Stimulated activated CD4-positive, alpha-beta T cell treated with anti-CD3 and anti-CD28 coated beads, Interleukin-15, amount 100 ng/mL, for 48 hours (primary cell): ENCODE measurements around the gene DAP3.
A peak's percentile ranks its signal among the peaks of the same experiment; 100 is the strongest.
"Not testable (repeated sequence)": the region's sequence is repeated elsewhere in the genome, so short reads cannot be mapped to it uniquely, and the experiment has no call there.

ENCODE experiments used
- DNase-seq, 2 donors: peaks; one replicate each; pipeline ENCODE4 v3.0.0-alpha.2; 2020; ENCODE audit warnings: low read depth in 2 of 2

Gene DAP3

DNA sequence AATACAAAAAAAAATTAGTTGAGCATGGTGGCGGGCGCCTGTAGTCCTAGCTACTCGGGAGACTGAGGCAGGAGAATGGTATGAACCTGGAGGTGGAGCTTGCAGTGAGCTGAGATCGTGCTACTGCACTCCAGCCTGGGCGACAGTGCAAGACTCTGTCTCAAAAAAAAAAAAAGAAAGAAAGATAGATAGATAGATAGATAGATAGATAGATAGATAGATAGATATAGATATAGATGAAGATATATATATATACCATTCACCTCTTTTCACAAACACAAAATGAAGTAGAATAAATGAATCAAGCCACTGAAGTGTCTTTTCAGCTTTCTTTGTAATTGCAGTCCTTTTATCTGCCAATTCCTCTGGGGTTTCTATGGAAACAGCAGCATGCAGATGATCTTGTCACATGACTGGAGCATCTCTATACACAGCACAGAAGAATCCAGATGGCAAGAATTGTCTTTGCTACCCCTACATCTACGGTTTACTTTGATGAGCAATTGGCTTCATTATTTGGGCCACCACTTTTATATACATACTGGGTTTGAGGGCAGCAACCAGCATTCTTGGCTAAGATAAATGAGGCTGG lies 29.7 kb downstream of the DAP3 start:
- not testable (repeated sequence) for DNase-seq

DNA sequence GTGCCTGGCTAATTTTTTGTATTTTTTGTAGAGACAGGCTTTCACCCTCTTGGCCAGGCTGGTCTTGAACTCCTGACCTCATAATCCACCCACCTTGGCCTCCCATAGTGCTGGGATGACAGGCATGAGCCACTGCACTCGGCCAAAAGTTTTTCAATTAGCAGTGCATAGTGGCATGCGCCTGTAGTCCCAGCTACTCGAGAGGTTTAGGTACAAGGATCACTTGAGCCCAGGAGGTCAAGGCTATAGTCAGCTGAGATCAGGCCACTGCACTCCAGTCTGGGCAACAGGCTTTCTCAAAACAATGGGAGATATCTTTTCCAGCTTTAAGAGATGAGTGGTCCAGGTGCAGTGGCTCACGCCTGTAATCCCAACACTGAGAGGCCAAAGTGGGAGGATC lies 30.8 kb downstream of the DAP3 start:
- no peak for DNase-seq

DNA sequence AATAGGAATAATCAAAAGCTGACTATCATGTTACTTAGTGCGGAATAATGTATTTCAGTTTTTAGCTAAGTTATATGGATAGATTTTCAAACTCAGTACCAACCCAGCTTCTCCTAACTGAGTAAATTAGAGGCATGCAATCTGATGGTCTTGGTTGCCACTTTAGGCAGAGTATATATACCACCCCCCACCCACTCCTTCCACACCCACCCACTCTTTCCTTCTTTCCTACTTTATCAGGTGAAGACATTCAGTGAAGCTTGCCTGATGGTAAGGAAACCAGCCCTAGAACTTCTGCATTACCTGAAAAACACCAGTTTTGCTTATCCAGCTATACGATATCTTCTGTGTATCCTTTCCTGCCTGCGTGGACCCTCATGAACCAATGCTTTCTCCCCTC lies 36.3 kb downstream of the DAP3 start:
- no peak for DNase-seq

DNA sequence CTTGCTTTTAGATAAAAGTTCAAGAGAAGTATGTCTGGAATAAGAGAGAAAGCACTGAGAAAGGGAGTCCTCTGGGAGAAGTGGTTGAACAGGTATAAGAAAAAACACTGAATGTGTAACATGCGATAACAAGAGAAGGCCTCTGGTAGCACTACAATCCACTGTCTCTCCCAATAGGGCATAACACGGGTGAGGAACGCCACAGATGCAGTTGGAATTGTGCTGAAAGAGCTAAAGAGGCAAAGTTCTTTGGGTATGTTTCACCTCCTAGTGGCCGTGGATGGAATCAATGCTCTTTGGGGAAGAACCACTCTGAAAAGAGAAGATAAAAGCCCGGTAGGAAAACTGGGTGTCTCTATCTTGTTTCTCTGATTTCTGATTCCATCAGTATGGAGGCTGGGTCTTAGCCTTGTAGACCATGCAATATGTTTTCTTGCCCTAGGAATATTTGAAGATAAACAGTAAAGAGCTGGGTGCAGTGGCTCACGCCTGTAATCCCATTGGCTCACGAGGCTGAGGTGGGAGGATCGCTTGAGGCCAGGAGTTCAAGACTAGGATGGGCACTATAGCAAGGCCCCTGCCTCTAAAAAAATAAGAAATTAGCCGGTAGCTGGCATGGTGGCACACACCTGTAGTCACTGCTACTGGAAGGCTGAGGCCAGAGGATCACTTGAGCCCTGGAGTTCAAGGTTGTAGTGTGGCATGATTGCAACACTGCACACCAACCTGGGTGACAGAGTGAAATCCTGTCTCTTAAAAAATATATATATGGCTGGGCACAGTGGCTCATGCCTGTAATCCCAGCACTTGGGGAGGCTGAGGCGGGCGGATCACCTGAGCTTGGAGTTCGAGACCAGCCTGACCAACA lies 40.4 kb downstream of the DAP3 start:
- peak in 1 of 2 donors; percentile 10 for DNase-seq

DNA sequence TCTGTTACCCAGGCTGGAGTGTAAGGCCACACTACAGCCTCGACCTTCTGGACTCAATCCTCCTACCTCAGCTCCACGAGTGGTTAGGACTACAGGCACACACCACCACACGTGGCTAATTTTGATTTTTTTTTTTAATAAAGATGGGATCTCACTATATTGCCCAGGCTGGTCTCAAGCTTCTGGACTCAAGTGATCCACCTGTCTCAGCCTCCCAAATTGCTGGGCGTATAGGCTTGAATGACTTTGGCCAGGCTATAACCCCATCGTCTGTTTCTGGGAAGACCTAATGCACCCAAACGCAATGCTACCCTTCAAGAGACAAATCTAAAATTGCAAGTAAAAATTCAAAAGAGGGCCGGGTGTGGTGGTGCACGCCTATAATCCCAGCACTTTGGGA lies 52.1 kb downstream of the DAP3 start:
- no peak for DNase-seq

DNA sequence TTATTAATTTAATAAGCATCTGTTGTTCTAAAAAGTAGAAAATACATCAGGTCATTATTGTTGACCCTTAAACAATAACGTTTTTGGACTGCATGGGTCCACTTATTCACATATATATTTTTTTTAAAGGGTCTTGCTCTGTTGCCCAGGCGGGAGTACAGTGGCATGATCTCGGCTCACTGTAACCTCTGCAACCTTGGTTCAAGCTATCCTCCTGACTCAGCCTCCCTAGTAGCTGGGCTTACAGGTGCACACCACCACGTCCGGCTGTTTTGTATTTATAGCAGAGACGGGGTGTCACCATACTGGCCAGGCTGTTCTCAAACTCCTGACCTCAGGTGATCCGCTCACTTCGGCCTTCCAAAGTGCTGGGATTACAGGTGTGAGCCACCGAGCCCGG lies 53.0 kb downstream of the DAP3 start:
- DNase-seq: no peak

DNA sequence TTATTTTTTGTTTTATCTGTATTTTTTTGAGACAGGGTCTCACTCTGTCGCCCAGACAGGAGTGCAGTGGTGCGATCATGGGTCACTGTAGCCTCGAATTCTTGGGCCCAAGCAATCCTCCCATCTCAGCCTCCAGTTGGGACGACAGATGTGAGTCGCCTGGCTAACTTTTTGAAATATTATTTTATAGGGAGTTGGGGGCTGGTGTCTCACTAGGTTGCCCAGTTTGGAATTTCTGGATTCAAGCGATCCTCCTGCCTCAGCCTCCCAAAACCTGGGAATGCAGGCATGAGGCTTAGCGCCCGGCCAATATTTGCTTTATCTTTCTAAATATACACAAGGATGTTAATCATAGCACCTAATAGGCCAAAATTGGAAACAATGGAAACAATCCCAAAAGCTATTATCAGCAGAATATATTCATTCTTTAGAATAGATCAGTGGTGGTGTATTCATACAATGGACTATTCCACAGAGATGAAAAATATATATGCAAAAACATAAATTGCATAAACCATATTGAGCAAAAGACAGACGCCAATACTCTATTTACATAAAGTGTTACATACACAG lies 55.9 kb downstream of the DAP3 start:
- DNase-seq: no peak

DNA sequence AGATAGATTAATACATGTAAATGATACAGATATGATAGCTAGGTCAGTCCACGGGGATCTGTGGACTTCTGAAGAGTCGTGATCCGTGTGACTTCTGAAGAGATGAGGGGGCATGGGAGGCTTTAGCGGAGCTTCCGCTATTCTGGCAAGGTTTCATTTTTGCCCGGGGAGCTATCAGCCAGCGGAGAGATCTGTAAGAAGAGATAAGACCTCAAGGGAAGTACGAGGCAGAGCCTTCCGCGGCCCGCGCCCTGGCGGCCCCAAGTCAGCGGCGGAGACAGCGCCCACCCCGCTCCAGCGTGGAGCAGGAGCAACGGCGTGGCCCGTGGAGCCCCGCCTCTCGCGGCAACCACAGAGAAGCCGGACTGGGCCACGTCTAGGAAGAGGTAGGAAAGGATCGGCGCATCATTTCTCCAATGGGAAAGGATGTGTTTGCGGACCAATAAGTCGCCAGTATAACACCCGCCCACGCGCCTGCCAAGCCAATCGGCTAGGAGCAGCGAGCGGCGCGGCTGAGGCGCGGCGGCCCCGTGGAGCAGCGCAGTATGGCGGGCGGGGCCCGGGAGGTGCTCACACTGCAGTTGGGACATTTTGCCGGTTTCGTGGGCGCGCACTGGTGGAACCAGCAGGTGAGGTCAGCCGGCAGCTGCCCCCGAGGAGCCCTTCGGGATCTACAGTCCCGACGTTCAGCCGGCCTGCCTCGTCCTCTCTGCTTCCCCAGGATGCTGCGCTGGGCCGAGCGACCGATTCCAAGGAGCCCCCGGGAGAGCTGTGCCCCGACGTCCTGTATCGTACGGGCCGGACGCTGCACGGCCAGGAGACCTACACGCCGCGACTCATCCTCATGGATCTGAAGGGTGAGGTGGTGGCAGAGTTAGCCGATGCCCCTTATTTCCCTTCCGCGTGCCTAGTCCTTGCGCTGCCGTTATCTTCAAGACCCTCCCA lies 56.7 kb downstream of the DAP3 start:
- peak; percentile 99 for DNase-seq

DNA sequence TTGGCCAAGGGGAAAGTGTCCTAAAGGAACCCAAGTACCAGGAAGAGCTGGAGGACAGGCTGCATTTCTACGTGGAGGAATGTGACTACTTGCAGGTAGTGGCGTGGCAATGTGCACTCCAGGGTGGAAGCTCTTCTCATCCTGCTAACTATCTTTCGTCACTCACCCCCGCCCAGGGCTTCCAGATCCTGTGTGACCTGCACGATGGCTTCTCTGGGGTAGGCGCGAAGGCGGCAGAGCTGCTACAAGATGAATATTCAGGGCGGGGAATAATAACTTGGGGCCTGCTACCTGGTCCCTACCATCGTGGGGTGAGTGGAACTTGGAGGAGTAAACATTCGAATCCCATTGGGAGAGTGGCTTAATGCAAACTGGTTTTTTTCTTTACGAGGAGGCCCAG lies 58.7 kb downstream of the DAP3 start:
- DNase-seq: not testable (repeated sequence)

DNA sequence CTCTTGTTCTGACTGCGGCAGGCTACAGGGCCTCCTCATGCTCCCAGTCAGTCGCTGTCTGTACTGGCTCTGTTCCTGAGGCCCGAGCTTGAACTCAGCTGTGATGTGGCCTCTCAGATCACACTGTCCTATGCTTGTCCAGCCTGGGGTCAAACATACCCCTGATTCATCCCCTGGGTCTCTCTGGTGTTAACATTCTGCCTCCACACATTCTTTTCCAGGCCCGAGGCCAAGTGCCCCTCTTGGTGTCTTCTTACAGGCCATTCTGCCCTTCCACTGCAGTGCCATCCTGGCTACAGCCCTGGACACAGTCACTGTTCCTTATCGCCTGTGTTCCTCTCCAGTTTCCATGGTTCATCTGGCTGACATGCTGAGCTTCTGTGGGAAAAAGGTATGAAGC lies 59.2 kb downstream of the DAP3 start:
- DNase-seq: not testable (repeated sequence)

DNA sequence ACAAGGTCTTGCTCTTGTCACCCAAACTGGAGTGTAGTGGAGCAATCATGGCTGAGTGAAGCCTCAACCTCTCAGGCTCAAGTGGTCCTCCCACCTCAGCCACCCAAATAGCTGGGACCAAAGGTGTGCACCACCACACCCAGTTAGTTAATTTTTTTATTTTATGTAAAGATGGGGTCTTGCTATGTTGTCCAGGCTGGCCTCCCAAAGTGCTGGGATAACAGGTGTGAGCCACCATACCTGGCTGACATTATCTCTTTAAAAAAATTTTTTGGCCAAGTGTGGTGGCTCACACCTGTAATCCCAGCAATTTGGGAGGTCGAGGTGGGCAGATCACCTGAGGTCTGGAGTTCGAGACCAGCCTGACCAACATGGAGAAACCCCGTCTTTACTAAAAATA lies 70.1 kb downstream of the DAP3 start:
- not testable (repeated sequence) for DNase-seq

DNA sequence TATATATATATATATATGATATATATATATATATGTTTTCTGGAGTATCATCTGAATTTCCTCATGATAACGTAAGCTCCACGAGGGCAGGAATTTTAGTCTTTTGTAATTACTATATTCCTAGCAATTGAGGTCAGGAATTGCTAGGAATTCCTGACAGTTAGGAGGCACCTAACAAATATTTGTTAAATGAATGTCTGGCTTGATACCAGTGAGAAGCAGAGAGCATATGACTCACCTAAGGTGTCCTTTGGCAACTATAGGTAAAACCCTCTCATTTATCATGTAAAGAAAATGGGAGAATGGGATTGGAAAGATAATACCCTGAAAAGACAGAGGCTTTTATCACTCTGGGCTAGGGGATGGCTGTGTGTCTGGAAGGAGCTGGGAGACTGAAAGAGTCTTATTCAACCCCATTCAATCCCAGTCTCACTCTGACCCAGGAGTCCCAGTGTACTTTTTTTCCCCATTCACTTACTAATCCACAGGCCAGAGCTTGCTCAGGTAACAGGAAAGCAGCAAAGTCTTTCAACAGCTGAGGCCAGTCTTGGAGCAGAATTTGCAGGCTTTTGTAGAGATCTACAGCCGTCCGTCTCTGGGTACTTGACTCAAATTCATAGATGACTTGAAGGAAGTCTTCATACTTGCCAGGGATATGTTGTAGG lies 71.2 kb downstream of the DAP3 start:
- DNase-seq: no peak

DNA sequence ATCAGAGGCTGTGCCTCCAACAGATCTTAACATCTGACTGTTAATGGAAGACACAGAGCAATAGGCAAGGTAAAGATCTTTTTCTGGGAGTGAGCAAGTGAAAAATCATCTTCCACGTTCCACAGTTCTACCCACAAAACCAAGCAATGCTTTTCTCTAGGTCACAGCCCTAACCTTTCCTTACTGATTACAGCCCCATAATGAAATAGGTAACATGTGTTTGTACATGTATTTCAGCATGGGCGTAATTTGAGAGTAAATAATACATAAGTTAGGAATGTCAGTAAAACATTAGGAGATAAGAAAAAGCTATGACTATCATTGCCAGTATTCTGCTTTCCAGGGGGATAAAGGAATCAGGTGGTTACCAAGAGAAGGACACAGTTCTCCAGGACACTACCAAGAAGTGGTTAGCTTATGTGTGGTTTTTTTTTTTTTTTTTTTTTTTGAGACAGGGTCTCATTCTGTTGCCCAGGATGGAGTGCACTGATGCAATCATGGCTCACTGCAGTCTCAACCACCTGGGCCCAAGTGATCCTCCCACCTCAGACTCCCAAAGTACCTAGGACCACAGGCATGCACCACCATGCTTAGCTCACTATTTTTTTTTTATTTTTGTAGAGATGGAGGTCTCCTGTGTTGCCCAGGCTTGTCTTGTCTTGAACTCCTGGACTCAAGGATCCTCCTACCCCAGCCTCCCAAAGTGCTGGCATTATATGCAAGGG lies 72.0 kb downstream of the DAP3 start:
- no peak for DNase-seq

DNA sequence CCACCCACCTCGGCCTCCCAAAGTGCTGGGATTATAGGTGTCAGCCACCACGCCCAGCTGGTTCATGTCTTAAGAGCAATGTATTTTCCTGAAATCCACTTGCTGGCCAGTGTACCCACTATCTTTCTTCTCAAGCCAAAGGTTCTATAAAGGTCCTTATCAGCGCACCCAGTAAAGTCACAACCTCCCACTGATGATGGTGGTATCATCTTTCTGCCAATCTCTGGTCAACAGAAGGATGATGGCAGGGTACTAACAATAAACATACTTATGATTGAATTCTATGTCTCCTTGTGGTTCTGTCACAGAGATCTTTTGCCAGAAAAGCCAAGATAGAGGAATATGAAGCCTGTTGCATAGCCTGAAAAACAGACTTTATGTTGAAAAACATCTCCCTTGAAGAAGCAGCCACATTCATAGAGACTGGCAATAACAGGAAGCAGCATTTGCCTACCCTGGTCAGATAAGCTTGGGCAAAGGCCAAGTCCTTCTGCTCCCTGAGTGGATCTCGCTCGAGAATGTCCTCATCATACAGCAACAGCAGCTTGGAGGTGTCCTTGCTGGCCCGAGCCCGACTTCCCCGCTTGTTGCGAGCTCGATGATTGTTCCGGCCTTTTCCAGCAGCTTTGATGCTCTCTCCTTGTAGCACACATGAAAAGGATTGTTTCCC lies 73.0 kb downstream of the DAP3 start:
- DNase-seq: no peak

DNA sequence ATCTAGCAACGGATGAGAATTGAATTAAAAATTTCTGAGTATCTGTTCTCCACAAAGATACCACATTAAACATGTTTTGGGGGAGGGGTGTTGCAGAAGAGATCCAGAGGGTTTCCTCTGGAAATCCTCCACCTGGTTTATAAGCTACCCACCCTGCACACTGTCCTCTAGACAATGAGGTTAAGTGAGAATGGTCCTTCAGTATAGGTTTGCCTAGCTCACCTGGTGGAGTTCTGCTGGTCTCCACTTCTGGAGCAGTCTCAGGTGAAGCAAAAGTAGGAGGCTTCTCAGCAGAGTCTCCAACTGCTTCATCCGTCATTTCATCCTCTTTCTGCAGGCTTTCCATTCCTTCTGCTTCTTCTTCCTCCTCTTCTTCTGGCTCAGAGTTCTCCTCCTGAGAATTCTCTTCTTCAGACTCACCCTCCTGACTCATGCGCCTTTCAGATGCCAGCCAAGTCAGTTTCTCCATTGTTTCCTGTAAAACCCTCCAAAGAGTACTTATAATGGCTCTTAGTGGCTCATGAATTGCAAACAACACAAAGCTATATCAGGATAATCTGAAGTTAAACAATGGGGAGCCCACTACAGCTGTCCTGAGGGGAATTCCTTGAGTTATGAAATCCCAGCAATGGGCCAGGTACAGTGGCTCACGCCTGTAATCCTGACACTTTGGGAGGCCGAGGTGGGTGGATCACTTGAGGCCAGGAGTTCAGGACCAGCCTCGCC lies 74.4 kb downstream of the DAP3 start:
- not testable (repeated sequence) for DNase-seq

DNA sequence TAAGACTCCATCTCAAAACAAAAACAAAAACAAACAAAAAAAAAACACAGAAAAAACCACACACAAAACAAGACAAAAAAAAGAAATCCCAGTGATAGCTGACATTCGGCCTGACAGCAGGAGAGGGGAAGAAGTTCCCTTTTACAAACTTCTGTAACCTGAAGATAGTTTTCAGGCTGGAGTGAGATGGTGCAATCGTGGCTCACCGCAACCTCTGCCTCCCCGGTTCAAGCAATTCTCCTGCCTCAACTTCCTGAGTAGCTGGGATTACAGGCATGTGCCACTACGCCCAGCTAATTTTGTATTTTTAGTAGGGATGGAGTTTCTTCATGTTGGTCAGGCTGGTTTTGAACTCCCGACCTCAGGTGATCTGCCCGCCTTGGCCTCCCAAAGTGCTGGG lies 75.1 kb downstream of the DAP3 start:
- DNase-seq: not testable (repeated sequence)

DNA sequence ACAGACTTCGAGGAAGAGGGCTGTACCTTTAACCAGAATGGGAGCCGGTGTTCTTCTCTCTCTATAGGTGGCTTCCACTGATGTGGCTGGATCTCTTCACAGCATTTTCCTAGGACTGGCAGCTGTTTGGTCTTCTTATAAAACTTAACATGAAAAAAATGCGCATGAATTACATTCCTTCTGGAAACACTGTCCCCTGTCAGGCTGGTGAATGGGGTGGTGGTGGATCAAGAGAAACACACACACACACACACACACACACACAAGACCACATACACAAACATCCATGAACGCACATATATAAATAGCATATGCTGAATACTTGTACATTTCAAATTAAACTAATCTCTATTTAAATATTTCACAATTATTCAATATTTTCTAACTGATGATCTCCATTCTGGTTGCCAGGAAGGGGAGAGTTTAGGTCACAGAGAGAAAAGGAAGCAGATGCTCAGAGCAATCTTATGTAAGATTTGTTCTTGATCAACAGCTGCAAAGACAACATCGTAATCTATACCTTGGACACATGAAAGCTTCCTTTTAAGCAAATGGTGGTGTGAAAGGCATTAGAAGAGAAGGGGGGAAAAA lies 78.6 kb downstream of the DAP3 start:
- DNase-seq: not testable (repeated sequence)

DNA sequence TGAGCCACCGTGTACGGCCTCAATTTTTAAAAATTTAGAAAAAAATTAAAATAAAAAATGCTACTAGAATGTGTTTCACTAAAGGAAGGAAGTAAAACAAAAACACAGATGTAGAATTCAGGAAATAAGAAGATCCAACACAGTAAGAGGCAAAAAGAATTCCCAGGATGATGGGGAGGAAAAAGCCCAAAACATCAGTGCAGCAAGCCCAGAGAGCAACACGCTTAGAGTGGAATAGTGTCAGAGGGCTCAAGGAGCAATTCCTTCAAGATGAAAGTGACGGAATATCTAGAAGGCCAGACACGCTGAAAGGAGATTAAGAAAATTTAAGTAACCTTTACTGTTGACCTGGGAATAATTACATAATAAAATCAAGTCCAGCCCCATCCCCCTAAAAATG lies 80.4 kb downstream of the DAP3 start:
- no peak for DNase-seq

DNA sequence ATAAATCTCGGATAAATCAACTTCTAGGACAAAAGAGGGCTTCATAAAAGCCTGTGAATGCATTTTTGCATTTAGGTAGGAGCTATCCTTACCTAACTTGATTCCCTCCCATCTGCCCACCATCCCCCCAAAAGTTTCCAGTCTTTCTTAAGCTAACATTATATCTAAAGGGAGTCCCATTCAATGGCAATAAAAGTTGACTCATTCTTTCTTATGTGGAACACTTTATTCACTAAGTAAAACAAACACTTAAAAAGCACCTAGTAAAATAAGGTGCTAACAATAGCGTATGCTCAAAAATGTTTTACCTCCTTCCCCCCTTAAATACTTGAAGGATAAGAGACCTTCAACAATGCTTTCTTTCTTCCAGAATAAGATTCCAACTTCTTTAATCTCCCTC lies 84.3 kb downstream of the DAP3 start:
- DNase-seq: no peak
